Measurements from ENCODE around the gene SRRM3.
"Not testable (repeated sequence)": the region's sequence is repeated elsewhere in the genome, so short reads cannot be mapped to it uniquely, and the experiment has no call there.

Gene SRRM3

GRCh38 chr7:76201732-76202665, at the start of gene SRRM3:
SRRM3 (plus strand) TSS chr7:76201896; CDS start chr7:76235067, 33,171 bp downstream.
- peak; percentile 79 for DNase-seq (ENCODE audit: low read depth)

GRCh38 chr7:76151932-76152331, 49.8 kb upstream of the SRRM3 start:
- no peak for DNase-seq (ENCODE audit: low read depth)

- DNase-seq (ENCODE audit: low read depth), result not testable (repeated sequence)
Observed at GRCh38 chr7:76153571-76154230, 48.0 kb upstream of the SRRM3 start.

- no peak for DNase-seq (ENCODE audit: low read depth)
Observed at GRCh38 chr7:76155938-76156337, 45.8 kb upstream of the SRRM3 start.

- not testable (repeated sequence) for DNase-seq (ENCODE audit: low read depth)
Observed at GRCh38 chr7:76156992-76157685, 44.6 kb upstream of the SRRM3 start.

GRCh38 chr7:76158416-76158815, 43.3 kb upstream of the SRRM3 start:
- DNase-seq (ENCODE audit: low read depth), result not testable (repeated sequence)

GRCh38 chr7:76162416-76163170, 39.1 kb upstream of the SRRM3 start:
- DNase-seq (ENCODE audit: low read depth), result not testable (repeated sequence)

- not testable (repeated sequence) for DNase-seq (ENCODE audit: low read depth)
Observed at GRCh38 chr7:76163812-76164211, 37.9 kb upstream of the SRRM3 start.

GRCh38 chr7:76165106-76165972, 36.4 kb upstream of the SRRM3 start:
- no peak for DNase-seq (ENCODE audit: low read depth)

GRCh38 chr7:76165973-76166403, 35.7 kb upstream of the SRRM3 start:
- DNase-seq (ENCODE audit: low read depth), result no peak

- peak; percentile 90 for DNase-seq (ENCODE audit: low read depth)
Observed at GRCh38 chr7:76166404-76167255, 35.1 kb upstream of the SRRM3 start.

GRCh38 chr7:76173566-76174205, 28.0 kb upstream of the SRRM3 start:
- no peak for DNase-seq (ENCODE audit: low read depth)

GRCh38 chr7:76176951-76177350, 24.7 kb upstream of the SRRM3 start:
- not testable (repeated sequence) for DNase-seq (ENCODE audit: low read depth)

GRCh38 chr7:76179686-76180085, 22.0 kb upstream of the SRRM3 start:
- DNase-seq (ENCODE audit: low read depth), result no peak

GRCh38 chr7:76182225-76182960, 19.3 kb upstream of the SRRM3 start:
- no peak for DNase-seq (ENCODE audit: low read depth)

- DNase-seq (ENCODE audit: low read depth), result no peak
Observed at GRCh38 chr7:76185187-76185896, 16.4 kb upstream of the SRRM3 start.

GRCh38 chr7:76187272-76187671, 14.4 kb upstream of the SRRM3 start:
- DNase-seq (ENCODE audit: low read depth), result no peak

GRCh38 chr7:76189276-76189675, 12.4 kb upstream of the SRRM3 start:
- DNase-seq (ENCODE audit: low read depth), result no peak

All from activated T-cell treated with anti-CD3 and anti-CD28 coated beads for 24 hours (primary cell).